NCI-H345 treated with DMSO at 0.1 percent for 48 hours (cell line): ENCODE data around the gene FOXN3.

ENCODE experiments used
- DNase-seq: peaks from one replicate; lab custom pipeline; 2025; ENCODE audit not compliant: unreplicated experiment; lab: John Stamatoyannopoulos, UW

Gene FOXN3

DNA sequence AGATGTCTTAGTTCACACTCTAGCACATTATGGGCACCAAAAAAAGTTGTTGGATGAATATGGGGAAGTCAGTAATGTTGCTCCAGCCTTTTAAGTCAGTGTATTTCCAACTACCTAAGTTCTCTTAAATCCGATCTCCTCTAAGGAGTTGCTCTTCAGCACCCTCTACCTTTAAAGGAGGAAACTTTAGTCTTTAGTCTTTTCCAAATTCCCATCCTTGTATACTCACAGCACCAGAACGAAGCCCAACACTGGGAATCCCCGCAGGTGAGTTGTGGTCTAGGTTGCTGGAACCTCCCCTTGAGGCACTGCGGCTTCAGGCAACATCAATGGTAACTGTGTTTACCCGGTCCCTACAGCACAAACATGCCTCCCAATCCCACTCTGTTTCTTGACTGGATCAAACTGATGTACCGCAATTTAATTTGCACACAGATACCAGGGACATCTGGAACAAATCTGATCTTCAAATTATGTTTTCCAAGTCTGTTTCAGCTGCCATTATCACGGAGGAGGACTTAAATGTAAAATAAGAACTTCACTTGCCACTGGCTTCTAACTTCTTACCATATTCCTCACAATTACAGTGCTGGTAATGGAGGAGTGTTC lies 179.0 kb downstream of the FOXN3 start:
- no peak for DNase-seq

DNA sequence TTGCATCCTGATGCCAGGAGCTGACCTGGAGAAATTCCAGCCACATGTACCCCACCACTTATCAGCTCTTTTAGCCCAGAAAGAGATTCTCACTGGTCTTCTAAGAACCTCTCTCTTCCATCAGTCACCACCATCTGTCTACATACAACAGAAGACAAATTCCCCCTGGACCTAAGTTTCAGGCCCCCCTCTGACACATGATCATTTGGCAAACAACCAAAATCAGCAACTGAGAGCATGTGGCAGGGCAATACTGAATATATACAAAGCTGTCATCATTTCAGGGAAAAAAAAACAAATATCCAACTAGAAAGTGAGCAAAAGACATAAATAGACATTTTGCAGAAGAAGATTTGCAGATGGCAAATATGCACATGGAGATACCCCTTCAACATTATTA lies 180.2 kb downstream of the FOXN3 start:
- DNase-seq: no peak

DNA sequence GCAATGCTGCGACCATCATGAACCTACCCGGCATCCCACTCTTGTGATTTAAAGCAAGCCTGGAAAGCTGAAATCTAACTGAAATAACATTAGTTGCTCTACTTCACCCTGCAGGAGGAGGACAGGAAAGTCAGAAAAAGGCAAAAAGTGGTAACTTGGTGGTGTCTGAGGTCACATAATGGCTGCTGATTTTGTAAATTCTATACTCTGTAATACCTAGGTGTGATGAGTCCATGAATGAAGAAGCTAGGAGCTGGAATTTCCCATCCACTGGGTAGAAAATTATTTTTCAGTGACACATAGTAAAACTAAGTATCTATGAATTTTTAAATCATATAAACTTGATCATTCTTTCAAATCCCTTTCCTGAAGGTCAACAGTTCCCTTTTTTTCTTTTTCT lies 183.8 kb downstream of the FOXN3 start:
- DNase-seq: no peak

DNA sequence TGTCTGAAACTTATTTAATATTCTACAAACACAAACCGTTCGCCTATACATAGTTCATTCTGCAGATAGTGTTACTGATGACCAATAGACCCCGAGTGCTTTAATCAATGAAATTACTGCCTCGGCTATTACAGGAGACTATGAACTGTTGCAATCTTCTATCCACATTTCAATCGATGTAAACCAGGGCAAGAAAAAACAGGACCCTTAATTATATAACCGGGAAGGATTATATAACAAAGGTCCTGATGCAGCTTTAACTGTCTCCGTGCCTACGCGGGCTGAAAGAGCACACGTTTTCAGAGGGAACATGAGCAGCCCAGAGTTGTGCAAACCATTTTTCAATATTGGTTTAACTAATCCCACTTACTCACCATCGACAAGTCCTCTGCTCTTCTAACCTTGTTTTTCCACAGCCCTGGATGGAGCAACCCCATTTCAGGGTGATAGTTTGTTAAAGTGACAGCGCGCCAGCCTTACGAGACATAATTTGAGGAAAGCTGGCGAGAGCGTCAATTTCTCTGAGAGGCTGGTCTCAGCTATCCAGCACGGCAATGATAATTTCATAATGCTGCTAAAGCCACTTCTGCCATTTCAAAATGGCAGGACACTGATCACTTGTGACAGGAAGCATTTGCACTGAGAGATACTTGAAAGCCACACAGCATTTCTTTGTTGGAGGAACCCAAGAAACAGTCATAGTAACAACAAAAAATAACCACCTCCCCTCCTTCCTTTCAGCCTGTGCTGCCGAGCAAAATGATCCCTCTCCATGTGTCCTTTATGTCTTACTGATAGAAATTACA lies 184.6 kb downstream of the FOXN3 start:
- DNase-seq: no peak

DNA sequence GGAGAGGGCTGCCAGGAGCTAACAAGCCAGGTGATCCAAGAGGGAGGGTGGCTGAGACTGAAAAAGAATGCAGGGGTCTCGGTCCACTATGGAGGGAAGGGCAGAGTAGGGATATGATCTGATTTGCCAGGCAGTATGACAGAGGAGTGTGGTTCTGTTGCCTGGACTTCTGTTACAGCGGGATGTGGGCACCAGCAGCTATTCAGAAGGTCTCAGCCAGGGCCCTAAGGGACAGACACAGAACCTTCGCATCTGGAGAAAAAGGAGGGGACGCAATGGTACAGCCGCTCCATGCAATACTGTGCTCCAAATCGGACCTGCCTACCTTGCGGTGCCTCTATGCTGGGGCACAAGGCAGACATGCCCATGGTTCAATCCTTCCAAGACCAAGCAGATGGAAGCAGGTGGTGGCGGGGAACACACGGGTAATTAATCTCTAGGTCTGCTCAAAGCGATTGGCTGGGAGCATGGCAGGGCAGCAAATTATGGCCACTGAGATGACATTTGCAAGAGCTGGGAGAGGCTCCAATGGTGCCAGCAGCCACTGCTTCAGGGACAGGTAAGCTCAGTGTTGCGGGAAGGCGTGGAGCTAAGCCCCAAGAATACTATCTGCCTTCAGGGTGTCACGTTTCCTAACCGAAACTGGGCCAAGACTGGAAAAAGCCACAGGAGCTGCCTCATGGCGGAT lies 185.5 kb downstream of the FOXN3 start:
- DNase-seq: no peak

DNA sequence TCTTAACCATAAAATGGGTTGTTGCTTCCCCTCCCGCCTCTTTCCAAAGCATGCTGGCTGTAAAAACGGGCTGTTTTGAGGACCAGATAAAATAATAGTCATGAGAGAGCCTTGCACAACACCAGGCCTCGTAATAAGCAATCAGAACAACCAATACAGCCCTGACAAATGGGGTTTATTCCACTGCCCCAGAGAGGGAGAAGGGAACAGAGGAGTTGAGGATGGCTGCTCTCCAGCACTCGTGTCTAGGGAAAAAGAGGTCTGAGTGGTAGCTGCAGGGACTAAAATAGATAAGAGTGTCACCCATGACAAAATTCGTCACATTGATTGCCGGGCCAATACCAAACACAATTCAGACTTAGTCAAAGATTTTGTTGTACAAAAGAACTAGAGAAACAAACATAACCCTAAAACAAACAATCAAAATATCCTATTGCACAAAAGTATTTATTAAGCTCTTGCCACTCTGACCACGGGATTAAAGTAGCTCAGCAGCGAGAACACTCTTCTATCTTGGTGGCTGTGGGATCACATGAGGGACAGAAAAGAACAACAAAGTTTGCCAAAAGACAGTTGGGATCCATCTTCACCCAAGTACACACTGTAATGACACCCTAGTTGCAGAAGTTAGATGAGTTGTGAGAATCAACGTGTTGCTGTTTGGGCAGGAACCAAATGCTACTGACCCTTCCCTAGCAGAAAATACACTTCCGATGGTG lies 188.0 kb downstream of the FOXN3 start:
- no peak for DNase-seq

DNA sequence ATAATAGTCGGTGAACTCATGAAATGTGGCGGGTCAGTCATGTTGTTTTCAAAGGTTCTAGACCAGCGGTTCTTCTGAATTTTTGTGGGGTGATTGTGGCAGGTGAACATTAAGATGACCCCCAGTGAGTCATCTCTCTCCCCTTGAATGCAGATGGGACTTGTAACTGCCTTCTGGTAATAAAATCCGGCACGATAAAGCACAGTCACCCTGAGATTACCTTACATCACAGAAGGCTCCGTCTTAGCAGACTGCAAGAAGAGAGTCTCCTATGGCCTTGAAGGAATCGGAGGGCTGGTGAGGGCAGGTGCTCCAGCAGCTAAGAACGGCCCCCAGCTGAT lies 189.6 kb downstream of the FOXN3 start:
- no peak for DNase-seq

DNA sequence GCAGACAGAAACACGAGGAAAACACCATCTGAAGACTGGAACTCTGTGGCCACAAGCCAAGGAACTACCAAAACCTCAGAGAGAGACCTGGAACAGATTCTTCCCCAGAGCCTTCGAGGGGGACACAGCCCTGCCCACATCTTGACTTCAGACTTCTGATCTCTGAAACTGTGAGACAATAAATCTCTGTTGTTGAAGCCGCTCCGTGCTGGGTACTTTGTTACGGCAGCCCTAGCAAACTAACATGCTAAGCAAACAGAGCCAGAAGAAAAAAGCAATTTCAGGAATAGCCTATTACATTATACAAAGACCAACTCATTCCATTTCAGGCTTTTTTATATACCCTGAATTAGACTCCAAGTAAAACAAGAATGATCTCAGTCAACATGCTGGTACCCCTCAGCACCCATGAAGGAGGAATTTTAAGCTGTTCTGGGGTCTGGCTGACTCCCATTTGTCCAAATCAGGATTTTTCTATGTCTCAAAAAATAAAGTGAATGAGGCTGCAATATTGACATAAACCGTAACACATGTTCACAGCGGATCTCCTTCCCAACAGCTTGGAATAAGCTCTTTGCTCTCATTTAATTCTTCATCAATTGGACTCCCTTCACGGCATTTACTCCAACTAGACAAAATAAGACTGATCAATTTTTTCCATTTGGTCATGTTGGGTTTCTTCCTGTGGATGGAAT lies 190.1 kb downstream of the FOXN3 start:
- DNase-seq: no peak

DNA sequence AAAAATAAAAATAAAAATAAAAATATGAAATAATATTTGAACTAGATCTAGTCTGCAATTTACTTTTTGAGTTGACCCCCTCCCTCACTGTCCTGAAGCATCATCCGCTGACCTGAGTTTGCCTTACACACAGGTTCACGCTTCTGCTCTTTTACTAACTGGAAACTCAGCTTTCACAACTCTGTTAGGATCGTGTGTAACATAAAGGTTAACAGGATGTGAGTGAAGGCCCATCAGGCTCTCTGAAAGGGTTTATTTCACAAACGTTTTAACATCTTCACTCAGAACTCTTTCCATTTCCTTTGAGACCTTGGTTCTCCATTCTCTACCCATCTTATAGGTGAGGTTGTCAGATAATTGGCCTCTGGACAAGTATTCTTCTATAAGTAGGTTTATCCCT lies 191.4 kb downstream of the FOXN3 start:
- no peak for DNase-seq

DNA sequence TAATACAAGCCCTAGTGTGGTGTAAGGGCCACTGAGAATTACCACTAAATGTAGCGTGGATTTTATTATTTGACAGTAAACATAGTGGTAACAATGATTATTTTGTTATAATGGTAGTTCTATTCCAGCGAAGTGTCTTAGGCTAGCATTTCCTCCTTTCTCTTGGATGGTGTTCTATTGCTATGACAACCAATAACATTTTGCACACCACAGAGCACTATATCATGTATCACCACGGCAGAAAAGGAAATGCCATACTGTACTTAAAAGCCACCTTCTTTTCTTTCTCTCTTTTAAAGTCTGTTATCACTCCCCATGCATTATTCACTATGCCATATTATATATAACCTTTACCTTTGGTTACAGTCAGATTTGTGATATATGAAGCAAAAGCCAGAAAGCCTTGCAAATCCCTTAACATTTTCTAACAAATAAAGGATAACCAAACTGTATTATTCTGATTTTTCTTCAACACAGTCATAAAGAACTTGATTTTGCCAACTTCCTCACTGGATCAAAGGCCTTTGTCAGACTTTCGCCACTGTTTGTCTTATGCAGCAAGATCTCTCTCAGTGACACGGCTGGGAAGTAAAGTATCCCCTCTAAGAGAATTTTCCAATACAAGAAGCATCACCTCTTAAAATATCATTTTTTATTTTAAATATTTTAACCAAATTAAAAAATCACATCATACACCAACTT lies 195.8 kb downstream of the FOXN3 start:
- DNase-seq: peak; percentile 24

DNA sequence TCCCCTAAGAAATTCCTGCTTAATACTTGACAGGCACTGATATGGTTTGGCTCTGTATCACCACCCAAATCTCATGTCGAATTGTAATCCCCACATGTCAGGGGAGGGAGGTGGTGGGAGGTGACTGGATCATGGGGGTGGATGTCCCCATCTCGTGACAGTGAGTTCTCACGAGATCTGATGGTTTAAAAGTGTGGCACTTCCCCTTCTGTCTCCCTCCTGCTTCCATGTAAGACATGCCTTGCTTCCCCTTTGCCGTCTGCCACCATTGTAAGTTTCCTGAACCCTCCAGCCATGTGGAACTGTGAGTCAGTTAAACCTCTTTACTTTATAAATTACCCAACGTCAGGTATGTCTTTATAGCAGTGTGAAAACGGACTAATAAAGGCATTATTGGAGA lies 198.0 kb downstream of the FOXN3 start:
- no peak for DNase-seq

DNA sequence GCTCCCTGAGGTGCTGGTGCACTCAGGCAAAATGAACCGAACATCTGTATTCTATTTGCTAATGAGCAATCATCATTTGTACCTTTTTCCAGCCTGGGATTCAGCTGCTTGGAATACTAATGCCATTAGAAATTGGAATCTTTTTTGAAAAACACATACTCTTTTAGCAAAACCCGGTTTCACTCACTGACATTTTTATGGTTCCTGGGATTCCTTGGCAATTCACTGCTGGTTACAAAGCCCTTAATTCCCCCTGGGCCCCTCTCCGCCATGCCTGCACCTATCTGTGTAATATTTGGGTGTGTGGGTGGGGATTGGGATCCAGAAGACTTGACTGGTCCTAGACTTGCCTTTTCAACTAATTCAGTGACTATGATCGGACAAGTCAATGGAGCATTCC lies 199.1 kb downstream of the FOXN3 start:
- DNase-seq: no peak

DNA sequence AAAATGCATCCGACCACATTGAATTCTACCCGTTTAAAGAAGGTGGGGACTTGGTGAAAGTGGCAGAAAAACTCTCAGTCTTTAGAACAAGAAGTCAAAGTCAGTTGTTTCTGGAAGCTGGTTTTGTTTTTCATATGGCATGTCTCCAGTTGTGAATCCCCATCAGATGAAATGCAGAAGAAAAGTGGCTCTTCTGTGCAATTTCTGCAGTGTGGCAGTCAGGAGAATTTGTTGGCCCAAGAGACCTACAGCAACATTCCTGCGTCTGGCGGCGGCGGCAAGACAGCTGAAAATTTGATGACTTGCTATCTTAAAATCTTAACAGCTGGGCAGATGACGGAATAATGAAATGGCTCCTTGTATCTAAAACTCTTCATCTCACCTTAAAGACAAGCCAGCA lies 201.5 kb downstream of the FOXN3 start:
- DNase-seq: no peak

DNA sequence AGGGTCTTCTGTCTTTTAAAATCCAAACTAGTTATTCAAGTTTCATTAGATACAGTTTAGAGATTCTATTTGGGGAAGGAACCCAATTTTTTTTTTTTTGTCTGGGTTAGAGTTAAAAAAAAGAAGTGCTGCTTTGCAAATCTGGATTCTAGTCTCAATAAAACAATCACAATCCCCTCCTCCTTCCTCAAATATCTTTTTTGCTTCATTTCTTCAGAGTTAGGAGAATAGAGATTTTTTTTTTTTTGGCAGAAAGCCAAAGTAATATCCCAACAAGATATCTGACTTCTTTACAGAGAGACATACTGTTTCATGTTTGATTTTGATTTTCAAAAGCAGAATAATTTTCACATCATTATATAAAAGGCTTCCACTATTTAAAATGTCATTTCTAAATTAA lies 201.9 kb downstream of the FOXN3 start:
- no peak for DNase-seq

DNA sequence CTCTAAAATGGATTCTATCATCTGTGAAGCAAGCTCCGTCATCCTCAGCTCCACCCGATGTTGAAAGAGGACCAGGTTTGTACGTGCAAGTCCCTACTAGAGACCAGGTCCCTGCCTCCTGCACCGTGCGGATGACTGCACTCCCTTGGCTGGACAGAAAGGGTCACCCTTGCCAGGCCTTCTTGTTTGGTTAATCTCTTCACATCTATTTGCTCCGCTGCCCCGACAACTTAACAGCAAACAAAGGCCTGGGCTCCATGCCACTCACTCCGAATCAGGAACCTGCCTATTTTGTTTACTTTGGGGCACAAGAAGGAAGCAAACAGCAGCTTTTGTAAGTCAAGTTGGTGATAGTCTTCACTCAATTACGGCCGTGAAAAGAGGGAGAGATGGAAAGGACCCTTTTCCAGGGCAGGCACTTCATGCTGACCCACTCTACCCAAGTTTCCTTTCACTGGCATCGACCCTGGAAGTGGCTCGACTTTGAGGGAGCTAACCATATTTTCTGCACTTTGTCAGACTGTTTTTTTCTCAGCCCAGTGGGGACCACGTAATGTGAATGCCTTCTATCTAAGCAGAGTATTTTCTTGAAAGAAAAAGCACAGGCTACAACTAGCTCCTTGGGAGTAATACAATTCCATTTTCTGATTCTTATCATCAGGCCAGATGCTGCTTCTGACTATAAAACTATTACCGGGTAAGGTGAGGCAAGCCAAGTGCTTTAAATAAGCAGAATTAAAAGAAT lies 202.6 kb downstream of the FOXN3 start:
- DNase-seq: peak; percentile 67

DNA sequence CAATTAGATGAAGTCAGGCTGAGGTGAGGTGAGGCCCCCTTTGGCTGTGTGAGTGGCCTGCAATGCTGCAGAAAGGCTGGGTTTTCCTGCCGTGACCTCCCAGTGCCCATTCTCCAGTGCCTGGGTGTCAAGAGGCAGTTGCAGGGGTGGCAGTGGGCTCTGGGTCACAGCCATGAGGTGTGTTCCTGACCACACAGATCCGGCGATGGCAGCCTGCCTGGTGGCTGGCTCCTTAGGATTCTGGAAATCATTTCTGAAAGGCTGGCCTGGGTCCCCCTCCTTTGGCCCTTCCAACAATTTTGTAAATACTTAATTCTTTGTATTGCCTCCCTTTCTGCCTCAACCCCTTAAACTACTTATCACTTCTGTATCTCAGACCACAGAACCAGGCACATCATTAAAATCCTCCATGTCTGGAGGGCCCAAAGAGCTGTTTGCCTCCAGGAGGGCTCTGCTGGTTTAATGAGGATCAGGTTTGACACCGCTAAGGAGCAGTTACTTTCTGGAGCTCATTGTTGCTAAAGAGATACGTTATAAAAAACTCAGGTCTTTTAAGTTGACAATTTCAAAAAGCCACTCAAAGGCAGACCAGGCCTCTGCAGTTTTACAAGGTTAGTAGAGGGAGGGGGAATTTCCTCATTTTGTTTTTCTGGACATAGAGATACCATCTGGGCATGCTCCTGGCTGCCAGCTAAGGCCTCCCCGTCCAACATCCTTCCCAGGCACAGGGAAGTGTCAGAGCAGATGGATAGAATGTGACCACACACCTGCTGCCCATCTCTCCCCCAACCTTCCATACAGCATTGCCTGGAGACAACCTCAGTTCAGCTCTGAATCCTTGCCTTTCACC lies 204.4 kb downstream of the FOXN3 start:
- DNase-seq: no peak

DNA sequence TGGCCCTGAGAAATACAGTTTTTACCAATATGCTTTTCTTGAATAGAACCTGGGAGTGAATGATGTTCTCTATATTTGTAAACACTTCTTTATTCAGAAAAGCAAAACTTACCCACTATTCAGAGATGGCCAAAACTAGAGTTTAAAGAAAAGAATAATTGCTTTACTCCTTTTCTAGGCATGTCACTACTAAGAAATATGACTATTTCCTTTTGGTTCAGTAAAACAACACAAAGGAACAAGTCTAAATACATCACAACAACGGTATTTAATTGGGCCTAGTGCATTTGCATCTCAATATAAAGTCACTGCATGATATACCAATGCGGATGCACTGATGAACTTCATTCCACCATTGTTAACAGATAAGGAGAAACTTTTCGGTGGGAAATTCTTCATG lies 207.5 kb downstream of the FOXN3 start:
- DNase-seq: no peak

DNA sequence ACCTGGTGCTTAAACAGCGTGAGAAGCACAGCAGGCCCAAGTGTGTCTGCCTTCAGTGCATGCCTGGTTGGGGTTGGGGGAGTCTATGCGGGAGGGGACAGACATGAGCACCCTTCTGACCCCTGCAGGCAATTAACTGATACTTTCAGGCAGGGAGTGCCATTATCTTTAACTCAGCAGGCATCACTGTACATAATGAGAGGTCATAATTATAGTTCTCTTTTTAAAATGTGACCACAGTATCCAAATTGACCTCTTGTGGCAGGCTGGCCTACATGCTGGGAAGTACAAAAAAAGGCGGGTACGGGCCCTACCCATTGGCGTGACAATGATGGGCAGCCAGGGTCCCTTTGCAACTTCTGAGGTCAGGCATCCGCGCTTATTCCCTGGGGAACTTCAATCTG lies 209.1 kb downstream of the FOXN3 start:
- no peak for DNase-seq
